Measurements from ENCODE around the gene DPYSL3.

DNA sequence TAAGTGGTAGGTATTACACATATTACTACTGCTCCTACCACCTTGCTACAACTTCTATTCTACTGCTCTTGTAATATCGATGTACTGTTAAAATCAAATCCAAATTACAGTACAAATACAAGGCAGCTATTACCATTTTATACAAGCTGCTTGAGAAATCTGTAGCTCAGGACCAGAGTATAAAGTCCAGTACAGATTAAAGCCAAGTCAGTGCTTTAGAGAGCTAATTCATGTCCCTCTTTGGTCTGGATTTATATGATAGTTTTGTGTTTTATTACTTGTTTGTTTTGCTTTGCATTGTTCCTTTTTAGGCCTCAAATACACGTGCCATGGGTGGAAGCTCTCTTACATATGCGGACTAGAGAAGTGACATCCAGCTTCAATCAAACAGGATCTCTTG, 75.8 kb downstream of the DPYSL3 start:
- TF ChIP-seq, protein P1, sequence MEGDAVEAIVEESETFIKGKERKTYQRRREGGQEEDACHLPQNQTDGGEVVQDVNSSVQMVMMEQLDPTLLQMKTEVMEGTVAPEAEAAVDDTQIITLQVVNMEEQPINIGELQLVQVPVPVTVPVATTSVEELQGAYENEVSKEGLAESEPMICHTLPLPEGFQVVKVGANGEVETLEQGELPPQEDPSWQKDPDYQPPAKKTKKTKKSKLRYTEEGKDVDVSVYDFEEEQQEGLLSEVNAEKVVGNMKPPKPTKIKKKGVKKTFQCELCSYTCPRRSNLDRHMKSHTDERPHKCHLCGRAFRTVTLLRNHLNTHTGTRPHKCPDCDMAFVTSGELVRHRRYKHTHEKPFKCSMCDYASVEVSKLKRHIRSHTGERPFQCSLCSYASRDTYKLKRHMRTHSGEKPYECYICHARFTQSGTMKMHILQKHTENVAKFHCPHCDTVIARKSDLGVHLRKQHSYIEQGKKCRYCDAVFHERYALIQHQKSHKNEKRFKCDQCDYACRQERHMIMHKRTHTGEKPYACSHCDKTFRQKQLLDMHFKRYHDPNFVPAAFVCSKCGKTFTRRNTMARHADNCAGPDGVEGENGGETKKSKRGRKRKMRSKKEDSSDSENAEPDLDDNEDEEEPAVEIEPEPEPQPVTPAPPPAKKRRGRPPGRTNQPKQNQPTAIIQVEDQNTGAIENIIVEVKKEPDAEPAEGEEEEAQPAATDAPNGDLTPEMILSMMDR (conservative IDR thresholded peaks at IDR 0.05; ENCODE audit: low read depth, low read length): no peak
- no peak for TF ChIP-seq EZH2 (IDR thresholded peaks at IDR 0.05; ENCODE audit: borderline replicate concordance, low read depth, low read length, poor library complexity, severe bottlenecking)
